GM19043 (cell line): Measurements from ENCODE around the gene LACTB.

Experiments
- ATAC-seq: cut with Tn5 transposase; IDR thresholded peaks from one replicate; pipeline ENCODE4 v1.9.1; 2021; ENCODE audit warnings: low read depth; ENCODE audit not compliant: unreplicated experiment

The LACTB gene

GRCh38 chr15:63121382-63122001, at the start of gene LACTB:
Gene LACTB, plus strand, starts transcription at chr15:63121861. Its CDS starts 11 bp downstream, at chr15:63121872.
- ATAC-seq: peak; percentile 76

- no peak for ATAC-seq
These were observed 49.5 kb upstream of the LACTB start for GRCh38 chr15:63072023-63072650.

- no peak for ATAC-seq
These were observed 48.8 kb upstream of the LACTB start for GRCh38 chr15:63072809-63073277.

GRCh38 chr15:63073497-63074172, 48.0 kb upstream of the LACTB start:
- no peak for ATAC-seq

- ATAC-seq: no peak
These were observed 46.4 kb upstream of the LACTB start for GRCh38 chr15:63075015-63075983.

- ATAC-seq: no peak
These were observed 45.5 kb upstream of the LACTB start for GRCh38 chr15:63075984-63076713.

GRCh38 chr15:63076714-63077046, 45.0 kb upstream of the LACTB start:
- ATAC-seq: no peak

GRCh38 chr15:63077952-63078351, 43.7 kb upstream of the LACTB start:
- no peak for ATAC-seq

- no peak for ATAC-seq
These were observed 41.6 kb upstream of the LACTB start for GRCh38 chr15:63079947-63080626.

- ATAC-seq: no peak
These were observed 40.9 kb upstream of the LACTB start for GRCh38 chr15:63080634-63081250.

- no peak for ATAC-seq
These were observed 39.3 kb upstream of the LACTB start for GRCh38 chr15:63082366-63082765.

- ATAC-seq: no peak
These were observed 38.6 kb upstream of the LACTB start for GRCh38 chr15:63083044-63083443.

GRCh38 chr15:63083541-63083940, 38.1 kb upstream of the LACTB start:
- ATAC-seq: no peak

GRCh38 chr15:63084806-63085205, 36.9 kb upstream of the LACTB start:
- ATAC-seq: no peak

- ATAC-seq: no peak
These were observed 36.4 kb upstream of the LACTB start for GRCh38 chr15:63085289-63085688.

- no peak for ATAC-seq
These were observed 35.4 kb upstream of the LACTB start for GRCh38 chr15:63086271-63086670.

GRCh38 chr15:63086947-63087346, 34.7 kb upstream of the LACTB start:
- no peak for ATAC-seq

- no peak for ATAC-seq
These were observed 33.0 kb upstream of the LACTB start for GRCh38 chr15:63088533-63089245.
